Gastroesophageal sphincter (tissue), 3 donors: ENCODE data around the gene LCN9.

Experiments
- CTCF ChIP-seq, 4 experiments: fragments of 200-600 bp in 2 of 4; fragments of 450-650 bp in 2 of 4; sonication (generic) in 1 of 4; IDR thresholded peaks; one replicate each; pipeline ENCODE4 v1.5.1; 2017 to 2019; ENCODE audit warnings: antibody characterized with exemption in 4 of 4, mild to moderate bottlenecking in 2 of 4, moderate library complexity in 2 of 4
- EP300 ChIP-seq: sonication (generic); formaldehyde crosslinking; IDR thresholded peaks from one replicate; pipeline ENCODE4 v1.6.1; 2017; ENCODE audit warnings: antibody characterized with exemption, mild to moderate bottlenecking
- POLR2A ChIP-seq, 2 donors: fragments of 450-650 bp; IDR thresholded peaks; one replicate each; pipeline ENCODE4 v1.6.1; 2017; ENCODE audit warnings: antibody characterized with exemption in 2 of 2, mild to moderate bottlenecking in 2 of 2, moderate library complexity in 1 of 2
- POLR2AphosphoS5 ChIP-seq: sonication (generic); formaldehyde crosslinking; IDR thresholded peaks from one replicate; pipeline ENCODE4 v1.6.1; 2017; ENCODE audit warnings: antibody characterized with exemption

GRCh38 chr9:135614821-135615665 lies 48.1 kb upstream of the LCN9 start:
- TF ChIP-seq CTCF (IDR thresholded peaks at IDR 0.05) = no peak
- TF ChIP-seq POLR2A (IDR thresholded peaks at IDR 0.05) = no peak
- TF ChIP-seq EP300 = no peak
- TF ChIP-seq POLR2AphosphoS5 = no peak
